ENCODE results near the gene OSBPL5.
"Not testable (repeated sequence)": the region's sequence is repeated elsewhere in the genome, so short reads cannot be mapped to it uniquely, and the experiment has no call there.

The OSBPL5 gene

DNA sequence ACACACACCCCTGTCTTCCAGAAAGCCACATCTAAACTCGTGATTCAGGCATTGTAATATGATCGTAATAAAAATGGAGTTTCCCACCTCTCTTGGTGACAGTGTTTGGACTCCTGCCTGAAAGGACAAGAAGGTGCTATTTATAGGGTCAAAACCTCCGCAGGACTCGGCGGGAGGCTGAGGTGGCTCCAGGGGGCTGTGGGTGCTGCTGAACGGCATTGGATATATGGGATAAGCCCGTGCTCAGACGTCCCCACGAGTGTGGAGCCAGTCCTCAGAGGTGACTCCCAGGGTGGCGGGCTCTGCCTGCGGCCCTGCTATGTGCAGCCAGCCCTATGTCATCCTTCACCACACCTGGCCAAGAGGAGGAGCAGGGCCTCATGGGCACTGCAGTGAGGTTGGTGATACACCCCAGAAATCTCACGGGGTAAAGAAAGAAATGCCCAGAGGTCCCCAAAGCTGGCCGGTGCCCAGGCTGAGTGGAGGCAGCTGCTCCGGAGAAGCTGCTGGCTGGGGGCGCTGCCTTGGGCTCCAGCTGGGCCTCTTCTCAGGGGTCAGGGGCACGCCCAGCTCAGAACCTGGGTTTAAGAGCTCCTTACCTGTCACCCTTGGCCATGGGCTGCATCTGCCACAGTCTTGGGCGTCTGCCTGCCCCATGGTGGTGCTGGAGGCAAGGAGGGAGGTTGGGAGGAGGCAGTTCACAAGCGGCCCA lies 5.1 kb upstream of the OSBPL5 start:
- intact Hi-C loops (cut with DNase I; ENCODE audit: low total_unique reads) = loop anchor here (5.0 kb wide), 1 partner anchor 47 kb away; the partner anchor contains the start of gene MRGPRG
- Histone ChIP-seq H3K27me3 (no peaks in the 10 kb centered on the region), H3K36me3 (no peaks in the 10 kb centered on the region), H3K4me1 (peaks cover 0 to 26% (median 24%) of the 10 kb centered on the region in 4 donors), H3K9me3 (no peaks in the 10 kb centered on the region), H3K4me3 (peak overlapping the region; percentile 39 to 55), H3K27ac (peak overlapping the region; percentile 70 to 82)
- no peak for TF ChIP-seq CTCF (IDR thresholded peaks at IDR 0.05)
- peak in 1 of 2 donors; percentile 70 for DNase-seq

DNA sequence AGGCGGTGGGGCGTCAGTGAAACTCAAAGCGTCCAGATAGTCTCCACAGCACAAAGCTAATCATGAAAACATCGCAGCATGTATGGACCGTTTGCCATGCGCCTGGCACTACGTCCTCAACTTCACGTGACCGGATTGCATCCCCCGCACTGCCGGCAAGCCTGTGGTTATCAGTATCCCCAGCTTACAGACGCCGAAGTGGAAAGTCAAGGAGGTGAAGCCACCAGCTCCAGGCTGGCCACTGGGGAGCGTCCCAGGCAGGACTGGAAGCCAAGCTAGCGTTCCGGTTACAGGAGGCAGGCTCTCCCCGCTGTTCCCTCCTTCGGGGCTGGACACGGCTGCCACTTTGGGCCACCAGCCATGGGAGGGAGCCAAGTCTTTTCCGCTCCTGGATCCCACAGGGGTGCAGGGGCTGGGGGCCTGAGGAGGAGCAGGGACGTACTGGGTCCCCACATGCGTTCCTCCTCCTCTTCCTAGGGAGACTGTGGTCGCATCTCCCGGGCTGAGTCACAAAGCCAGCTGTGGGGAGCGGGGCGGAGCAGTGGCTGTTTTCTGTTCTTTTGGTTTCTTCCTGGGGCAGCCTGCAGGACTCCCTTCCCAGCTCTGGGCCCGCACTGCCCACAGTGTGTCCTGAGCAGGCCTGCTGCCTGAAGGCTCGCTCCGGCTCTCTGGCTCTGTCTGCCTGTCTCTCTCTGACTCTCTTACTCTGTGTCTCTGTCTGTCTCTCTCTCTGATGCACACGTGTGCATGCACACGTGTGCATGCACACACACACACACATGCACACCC lies 4.3 kb upstream of the OSBPL5 start:
- peak overlapping the region; percentile 70 to 82 for H3K27ac ChIP-seq
- intact Hi-C loops (cut with DNase I; ENCODE audit: low total_unique reads) = loop anchor here (5.0 kb wide), 1 partner anchor 48 kb away; the partner anchor contains the start of gene MRGPRG

DNA sequence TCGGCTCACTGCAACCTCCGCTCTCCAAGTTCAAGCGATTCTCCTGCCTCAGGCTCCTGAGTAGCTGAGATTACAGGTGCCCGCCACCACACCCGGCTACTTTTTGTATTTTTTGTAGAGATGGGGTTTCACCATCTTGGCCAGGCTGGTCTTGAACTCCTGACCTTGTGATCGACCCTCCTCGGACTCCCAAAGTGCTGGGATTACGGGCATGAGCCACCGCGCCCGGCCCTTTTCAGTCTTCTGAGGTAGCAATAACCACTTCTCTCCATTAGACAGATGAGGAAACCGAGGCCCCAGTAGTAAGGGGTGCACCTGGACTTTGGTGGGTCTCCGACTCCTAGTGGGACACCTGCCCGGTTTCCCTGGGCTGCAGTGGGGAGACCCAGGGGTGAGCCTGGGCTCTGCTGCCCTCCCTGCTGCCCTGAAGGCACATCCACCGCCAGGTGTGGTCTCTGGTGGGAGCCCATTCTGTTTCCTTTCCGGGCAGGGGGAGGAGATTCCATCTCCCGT lies 3.7 kb upstream of the OSBPL5 start:
- Histone ChIP-seq H3K4me3 (peak overlapping the region; percentile 39 to 55), H3K4me1 (peaks cover 0 to 36% (median 27%) of the 10 kb centered on the region in 4 donors), H3K27ac (peak overlapping the region; percentile 70 to 82)
- H3K9me3 ChIP-seq; H3K27me3 ChIP-seq; H3K36me3 ChIP-seq; intact Hi-C loops (cut with DNase I; ENCODE audit: low total_unique reads): not testable (repeated sequence)
- DNase-seq = peak in 1 of 2 donors; percentile 48

More for the DNA sequence above, 4.3 kb upstream of the OSBPL5 start:
- H3K4me1 ChIP-seq = peaks cover 0 to 29% (median 24%) of the 10 kb centered on the region in 4 donors
- no peaks in the 10 kb centered on the region for H3K9me3 ChIP-seq
- no peaks in the 10 kb centered on the region for H3K36me3 ChIP-seq
- peak; percentile 73 to 90 for DNase-seq
- H3K27me3 ChIP-seq = no peaks in the 10 kb centered on the region
- TF ChIP-seq CTCF (IDR thresholded peaks at IDR 0.05) = peak in 1 of 2 experiments; percentile 16
- H3K4me3 ChIP-seq = peak overlapping the region; percentile 39 to 55

DNA sequence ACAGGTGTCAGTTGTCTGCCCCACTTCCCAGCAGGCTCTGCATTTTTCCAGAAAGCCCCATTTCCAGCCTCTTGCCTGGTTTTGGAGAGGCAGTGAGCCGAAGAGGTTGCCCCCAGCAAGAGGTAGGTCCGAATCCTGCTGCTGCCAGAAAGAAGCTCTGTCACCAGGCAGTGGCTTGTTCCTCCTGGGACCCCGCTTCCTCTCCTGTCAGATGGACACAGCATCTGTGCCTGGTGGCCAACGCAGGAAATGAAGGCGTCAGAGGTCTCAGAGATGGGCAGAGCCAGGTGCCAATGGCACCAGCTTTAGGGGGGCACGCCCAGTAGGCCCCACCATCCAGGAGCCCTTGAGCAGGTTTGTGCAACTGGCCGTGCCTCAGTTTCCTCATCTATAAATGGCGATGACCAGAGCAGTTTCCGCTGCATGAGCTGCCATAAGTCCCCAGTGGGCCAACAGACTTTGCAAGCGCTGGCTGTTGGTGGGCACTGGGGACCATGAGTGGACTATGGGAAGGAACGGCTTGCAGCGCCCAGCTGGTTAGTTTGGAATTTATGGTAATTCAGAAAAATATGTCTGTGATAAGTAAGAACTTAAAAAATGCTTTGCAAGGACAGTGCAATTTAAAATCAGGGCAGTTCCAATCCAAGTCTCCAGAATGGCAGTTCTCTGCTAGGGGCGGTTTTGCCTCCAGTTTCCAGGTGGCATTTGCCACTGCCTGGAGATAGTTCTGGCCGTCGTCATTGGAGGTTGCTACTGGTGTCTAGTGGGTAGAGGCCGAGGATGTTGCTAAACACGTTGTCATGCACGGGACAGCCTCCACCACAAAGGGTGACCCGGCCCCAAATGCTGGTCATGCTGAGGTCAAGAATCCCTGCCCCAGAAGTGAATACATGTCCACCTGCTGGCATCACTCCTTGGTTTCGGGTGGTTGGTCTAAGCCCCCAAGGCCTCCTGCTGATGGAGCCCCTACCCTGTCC lies 2.3 kb upstream of the OSBPL5 start:
- Histone ChIP-seq H3K36me3 (no peaks in the 10 kb centered on the region), H3K27ac (no peak overlapping the region), H3K4me3 (no peak overlapping the region), H3K9me3 (no peaks in the 10 kb centered on the region), H3K4me1 (peaks cover 0 to 49% (median 41%) of the 10 kb centered on the region in 4 donors), H3K27me3 (no peaks in the 10 kb centered on the region)
- peak in 1 of 2 donors; percentile 63 for DNase-seq
- TF ChIP-seq CTCF (IDR thresholded peaks at IDR 0.05) = no peak
- intact Hi-C loops (cut with DNase I; ENCODE audit: low total_unique reads) = no loop called here

DNA sequence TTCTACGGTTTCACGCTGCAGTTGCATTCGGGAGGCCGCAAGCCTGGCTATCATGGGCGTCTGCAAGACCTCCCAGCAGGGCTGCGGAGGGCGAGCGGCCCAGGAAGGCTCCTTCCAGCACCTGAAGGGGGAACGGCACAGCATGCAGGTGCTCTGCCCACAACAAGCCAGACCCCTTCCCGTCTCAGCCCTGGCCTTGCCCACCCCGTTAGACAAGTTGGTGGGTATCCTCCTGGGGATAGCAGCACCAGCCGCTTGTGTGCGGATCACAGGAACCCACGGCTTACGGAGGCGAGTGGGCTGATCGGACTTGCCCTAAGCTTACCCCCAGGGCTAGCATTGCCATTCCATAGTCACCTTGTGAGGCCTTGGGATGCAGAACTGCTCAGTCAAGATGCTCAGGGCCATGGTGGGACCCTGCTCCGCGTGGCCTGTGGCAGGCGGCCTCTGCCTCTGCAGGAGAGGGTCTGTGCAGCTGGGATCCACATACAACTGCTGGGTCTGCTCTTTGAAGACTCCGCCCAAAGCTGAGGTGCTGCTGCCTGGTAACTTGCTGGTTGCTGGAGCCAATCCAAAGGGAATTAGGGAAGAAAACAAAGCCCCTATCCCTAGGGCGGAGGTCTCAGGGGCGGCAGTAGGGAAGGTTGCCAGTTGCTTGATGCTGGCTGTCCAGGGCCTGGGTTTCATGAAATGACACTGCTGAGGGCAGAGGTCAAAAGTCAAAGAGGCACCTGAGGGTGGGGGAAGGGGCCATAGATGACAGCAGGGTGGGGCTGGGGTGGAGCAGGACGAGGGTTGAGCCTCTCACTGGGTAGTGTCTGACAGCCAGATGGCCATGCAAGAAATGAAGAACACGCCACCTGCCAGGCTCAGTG lies 1.4 kb upstream of the OSBPL5 start:
- no peak for TF ChIP-seq CTCF (IDR thresholded peaks at IDR 0.05)
- intact Hi-C loops (cut with DNase I; ENCODE audit: low total_unique reads) = no loop called here
- H3K9me3 ChIP-seq = no peaks in the 10 kb centered on the region
- no peaks in the 10 kb centered on the region for H3K36me3 ChIP-seq
- no peak overlapping the region for H3K27ac ChIP-seq
- H3K4me3 ChIP-seq = no peak overlapping the region
- peak in 1 of 2 donors; percentile 62 for DNase-seq
- H3K4me1 ChIP-seq = peaks cover under 1 to 58% (median 50%) of the 10 kb centered on the region in 4 donors
- no peaks in the 10 kb centered on the region for H3K27me3 ChIP-seq

Measured in tibial artery (tissue), 4 donors.